Calu3 (cell line): ENCODE measurements around the gene FBLN2. TPM values are rescaled to one million over a fixed set of nuclear protein-coding genes. Genes with fewer than 3 reads are reported as not detected.

Experiments used
- BruUV-seq: library from RNA; stranded (reverse); fragments of 400-500 nt; replicated peaks from 2 replicates; lab custom pipeline; 2021; lab: Mats Ljungman, UMichigan
- CTCF ChIA-PET: fragments of 300-600 bp; sonication (Branson Sonifier 250); formaldehyde crosslinking; loops from one replicate; lab custom pipeline; 2022; ENCODE audit warnings: antibody characterized with exemption; lab: Charles Lee
- DNase-seq: peaks from one replicate; pipeline ENCODE4 v3.0.0; 2022
- H3K27ac Mint-ChIP-seq: one replicate; pipeline ENCODE4 v1.8.0; 2022; ENCODE audit warnings: mixed read lengths; ENCODE audit not compliant: unreplicated experiment
- H3K27me3 Mint-ChIP-seq: one replicate; pipeline ENCODE4 v1.8.0; 2022; ENCODE audit warnings: mixed read lengths; ENCODE audit not compliant: unreplicated experiment
- H3K36me3 Mint-ChIP-seq: one replicate; pipeline ENCODE4 v1.8.0; 2022; ENCODE audit warnings: mild to moderate bottlenecking, moderate library complexity, mixed read lengths; ENCODE audit not compliant: insufficient read depth, unreplicated experiment
- H3K4me1 Mint-ChIP-seq: one replicate; pipeline ENCODE4 v1.8.0; 2022; ENCODE audit warnings: mild to moderate bottlenecking, low read depth, mixed read lengths; ENCODE audit not compliant: unreplicated experiment
- H3K4me3 Mint-ChIP-seq: one replicate; pipeline ENCODE4 v1.8.0; 2022; ENCODE audit warnings: mild to moderate bottlenecking, low read depth, moderate library complexity, mixed read lengths; ENCODE audit not compliant: unreplicated experiment
- H3K9me3 Mint-ChIP-seq: one replicate; pipeline ENCODE4 v1.8.0; 2022; ENCODE audit warnings: low read depth, mixed read lengths; ENCODE audit not compliant: unreplicated experiment
- CTCF ChIP-seq: fragments of 200-600 bp; IDR thresholded peaks from one replicate; pipeline ENCODE4 v1.8.0; 2022; ENCODE audit warnings: antibody characterized with exemption; ENCODE audit not compliant: unreplicated experiment
- intact Hi-C: fragments of 100-400 bp; cut with micrococcal nuclease; formaldehyde crosslinking; loops from one replicate; pipeline ENCODE4 v1.10.0; 2022; ENCODE audit not compliant: unreplicated experiment
- total RNA-seq: library from RNA; stranded (reverse); gene quantifications from 2 replicates; pipeline ENCODE4 v1.2.3, GENCODE V29; 2022

Gene FBLN2
- total RNA-seq, 1 experiment from 2014 or later, result not detected

GRCh38 chr3:13608969-13609725 lies 60.2 kb downstream of the FBLN2 start:
- H3K36me3 Mint-ChIP-seq, result no peaks in the 10 kb centered on the region
- BruUV-seq, result no TSS peak
- no peak overlapping the region for H3K27ac Mint-ChIP-seq
- no peak for DNase-seq
- TF ChIP-seq CTCF, result no peak
- intact Hi-C loops, result no loop called here
- H3K9me3 Mint-ChIP-seq, result no peaks in the 10 kb centered on the region
- H3K4me1 Mint-ChIP-seq, result no peaks in the 10 kb centered on the region
- H3K27me3 Mint-ChIP-seq, result peaks cover 74% of the 10 kb centered on the region
- CTCF ChIA-PET, result no interaction called here
- H3K4me3 Mint-ChIP-seq, result no peak overlapping the region

GRCh38 chr3:13610006-13610570 lies 61.2 kb downstream of the FBLN2 start:
- Mint-ChIP-seq H3K27me3 (peaks cover 77% of the 10 kb centered on the region), H3K4me3 (no peak overlapping the region), H3K4me1 (no peaks in the 10 kb centered on the region), H3K9me3 (peaks cover 5% of the 10 kb centered on the region), H3K36me3 (no peaks in the 10 kb centered on the region), H3K27ac (no peak overlapping the region)
- CTCF ChIA-PET, result no interaction called here
- TF ChIP-seq CTCF, result no peak
- intact Hi-C loops, result no loop called here
- no peak for DNase-seq
- no TSS peak for BruUV-seq

GRCh38 chr3:13611221-13611620 lies 62.3 kb downstream of the FBLN2 start:
- peaks cover 5% of the 10 kb centered on the region for H3K9me3 Mint-ChIP-seq
- TF ChIP-seq CTCF, result no peak
- no peak overlapping the region for H3K4me3 Mint-ChIP-seq
- no TSS peak for BruUV-seq
- CTCF ChIA-PET, result no interaction called here
- H3K4me1 Mint-ChIP-seq, result no peaks in the 10 kb centered on the region
- no peak for DNase-seq
- no peaks in the 10 kb centered on the region for H3K36me3 Mint-ChIP-seq
- H3K27me3 Mint-ChIP-seq, result peaks cover 78% of the 10 kb centered on the region
- H3K27ac Mint-ChIP-seq, result no peak overlapping the region
- intact Hi-C loops, result no loop called here

- Mint-ChIP-seq H3K9me3 (peaks cover 8% of the 10 kb centered on the region), H3K4me3 (no peak overlapping the region), H3K27ac (no peak overlapping the region), H3K36me3 (no peaks in the 10 kb centered on the region), H3K4me1 (no peaks in the 10 kb centered on the region), H3K27me3 (peaks cover 80% of the 10 kb centered on the region)
- no TSS peak for BruUV-seq
- intact Hi-C loops, result no loop called here
- CTCF ChIA-PET, result no interaction called here
- TF ChIP-seq CTCF, result no peak
- no peak for DNase-seq
These were observed 63.9 kb downstream of the FBLN2 start for GRCh38 chr3:13612829-13613228.
